CD4-positive, alpha-beta T cell treated with Interleukin-4 for 1 hour (primary cell): ENCODE results near the gene TMEM126A.
"Not testable (repeated sequence)": the region's sequence is repeated elsewhere in the genome, so short reads cannot be mapped to it uniquely, and the experiment has no call there.

Source experiments
- DNase-seq, 2 donors: peaks; one replicate each; pipeline ENCODE4 v3.0.0-alpha.2; 2020 to 2022

Gene TMEM126A

GRCh38 chr11:85661972-85662664 is 14.4 kb downstream of the TMEM126A start:
- DNase-seq, result no peak

GRCh38 chr11:85663080-85663752 is 15.4 kb downstream of the TMEM126A start:
- DNase-seq, result peak in 1 of 2 donors; percentile 61

GRCh38 chr11:85663753-85664614 is 16.2 kb downstream of the TMEM126A start:
- DNase-seq, result peak; percentile 89 to 90

GRCh38 chr11:85664615-85665481 is 17.1 kb downstream of the TMEM126A start, which contains the start of gene CREBZF:
Gene CREBZF (minus strand): TSS chr11:85665129. CDS start chr11:85664875, 254 bp downstream.
- DNase-seq, result peak; percentile 94

GRCh38 chr11:85665733-85666132 is 18.0 kb downstream of the TMEM126A start:
- DNase-seq, result peak in 1 of 2 donors; percentile 30

GRCh38 chr11:85666687-85667086 is 18.9 kb downstream of the TMEM126A start:
- DNase-seq, result no peak

- no peak for DNase-seq
These were observed 20.4 kb downstream of the TMEM126A start for GRCh38 chr11:85668157-85668556.

- DNase-seq, result not testable (repeated sequence)
These were observed 23.3 kb downstream of the TMEM126A start for GRCh38 chr11:85670949-85671663.

- DNase-seq, result no peak
These were observed 24.5 kb downstream of the TMEM126A start for GRCh38 chr11:85672105-85672902.

- DNase-seq, result no peak
These were observed 25.6 kb downstream of the TMEM126A start for GRCh38 chr11:85673393-85673792.

- DNase-seq, result no peak
These were observed 31.8 kb downstream of the TMEM126A start for GRCh38 chr11:85679576-85679975.

GRCh38 chr11:85680897-85681296 is 33.1 kb downstream of the TMEM126A start:
- no peak for DNase-seq

- DNase-seq, result peak; percentile 58 to 69
These were observed 34.9 kb downstream of the TMEM126A start for GRCh38 chr11:85682330-85683305.

GRCh38 chr11:85685125-85685819 is 37.5 kb downstream of the TMEM126A start:
- no peak for DNase-seq

- DNase-seq, result no peak
These were observed 38.2 kb downstream of the TMEM126A start, which contains the start of gene CCDC89 for GRCh38 chr11:85685820-85686459. Gene CCDC89 (minus strand): TSS chr11:85686195. CDS start chr11:85686130, 65 bp downstream.

GRCh38 chr11:85694385-85694980 is 46.7 kb downstream of the TMEM126A start:
- peak in 1 of 2 donors; percentile 64 for DNase-seq

- no peak for DNase-seq
These were observed 47.8 kb downstream of the TMEM126A start for GRCh38 chr11:85695546-85695945.

GRCh38 chr11:85697747-85698146 is 50.0 kb downstream of the TMEM126A start:
- no peak for DNase-seq
